Lower lobe of right lung (tissue), 2 donors: Measurements from ENCODE around the gene TIMP2. TPM values are rescaled to one million over a fixed set of nuclear protein-coding genes. Genes with fewer than 3 reads are reported as not detected.

Experiments
- ATAC-seq, 2 donors: fragments of 200-7000 bp; cut with Tn5 transposase; one replicate each; pipeline ENCODE4 v1.9.1; 2020 to 2022; ENCODE audit warnings: mild to moderate bottlenecking in 2 of 2, moderate library complexity in 2 of 2
- DNase-seq: peaks from one replicate; pipeline ENCODE4 v3.0.0-alpha.2; 2020
- H3K27ac ChIP-seq: fragments of 200-600 bp; one replicate; pipeline ENCODE4 v1.8.0; 2022
- H3K27me3 ChIP-seq: fragments of 200-600 bp; one replicate; pipeline ENCODE4 v1.8.0; 2022; ENCODE audit warnings: low read depth
- H3K36me3 ChIP-seq: fragments of 200-600 bp; one replicate; pipeline ENCODE4 v1.8.0; 2022; ENCODE audit warnings: mild to moderate bottlenecking
- H3K4me1 ChIP-seq: fragments of 200-600 bp; one replicate; pipeline ENCODE4 v1.8.0; 2022
- H3K4me3 ChIP-seq: fragments of 200-600 bp; one replicate; pipeline ENCODE4 v1.8.0; 2022; ENCODE audit warnings: mild to moderate bottlenecking
- H3K9me3 ChIP-seq: fragments of 200-600 bp; one replicate; pipeline ENCODE4 v1.8.0; 2022
- CTCF ChIP-seq: fragments of 200-600 bp; IDR thresholded peaks from one replicate; pipeline ENCODE4 v1.8.0; 2022; ENCODE audit warnings: antibody characterized with exemption, mild to moderate bottlenecking
- intact Hi-C: fragments of 100-400 bp; cut with DNase I; formaldehyde crosslinking; loops from one replicate; pipeline ENCODE4 v1.11.0; 2022
- total RNA-seq: library from RNA; stranded (reverse); fragmentation: NEBNext Ultra II Directional; extraction: Animal tissue kit (Norgen Biotek cat#: 25700); gene quantifications from one replicate; pipeline ENCODE4 v1.2.1, GENCODE V29; 2021
- donor health status: DM: no; HTN: yes; CAD: no; lungs with severe emphysema.

The TIMP2 gene
- total RNA-seq, 1 donor from 2014 or later: 260 TPM

GRCh38 chr17:78855561-78856165 lies 69.5 kb downstream of the TIMP2 start:
- H3K9me3 ChIP-seq: no peaks in the 10 kb centered on the region
- ATAC-seq (peak in 1 of 2 donors; percentile 13), DNase-seq (no peak)
- H3K4me3 ChIP-seq: no peak overlapping the region
- intact Hi-C loops: no loop called here
- no peaks in the 10 kb centered on the region for H3K27me3 ChIP-seq
- H3K27ac ChIP-seq: no peak overlapping the region
- peaks cover 42% of the 10 kb centered on the region for H3K36me3 ChIP-seq
- TF ChIP-seq CTCF: no peak
- no peaks in the 10 kb centered on the region for H3K4me1 ChIP-seq

- no peak for TF ChIP-seq CTCF
- intact Hi-C loops: no loop called here
- Histone ChIP-seq H3K36me3 (peaks cover 42% of the 10 kb centered on the region), H3K4me1 (no peaks in the 10 kb centered on the region), H3K9me3 (no peaks in the 10 kb centered on the region), H3K4me3 (no peak overlapping the region), H3K27ac (no peak overlapping the region), H3K27me3 (no peaks in the 10 kb centered on the region)
- ATAC-seq (no peak), DNase-seq (no peak)
Observed at GRCh38 chr17:78854508-78854907, 70.7 kb downstream of the TIMP2 start.

GRCh38 chr17:78853926-78854394 lies 71.2 kb downstream of the TIMP2 start:
- H3K4me3 ChIP-seq: no peak overlapping the region
- DNase-seq (no peak), ATAC-seq (no peak)
- H3K36me3 ChIP-seq: peaks cover 42% of the 10 kb centered on the region
- H3K27ac ChIP-seq: no peak overlapping the region
- no peaks in the 10 kb centered on the region for H3K9me3 ChIP-seq
- TF ChIP-seq CTCF: no peak
- H3K4me1 ChIP-seq: no peaks in the 10 kb centered on the region
- intact Hi-C loops: no loop called here
- H3K27me3 ChIP-seq: no peaks in the 10 kb centered on the region

- H3K4me3 ChIP-seq: no peak overlapping the region
- H3K27ac ChIP-seq: no peak overlapping the region
- no peaks in the 10 kb centered on the region for H3K27me3 ChIP-seq
- ATAC-seq: peak in 1 of 2 donors; percentile 34
- intact Hi-C loops: no loop called here
- H3K9me3 ChIP-seq: no peaks in the 10 kb centered on the region
- TF ChIP-seq CTCF: no peak
- no peak for DNase-seq
- H3K36me3 ChIP-seq: peaks cover 39% of the 10 kb centered on the region
- H3K4me1 ChIP-seq: no peaks in the 10 kb centered on the region
Observed at GRCh38 chr17:78852709-78853121, 72.5 kb downstream of the TIMP2 start.

- TF ChIP-seq CTCF: no peak
- intact Hi-C loops: no loop called here
- Histone ChIP-seq H3K4me1 (no peaks in the 10 kb centered on the region), H3K27ac (no peak overlapping the region), H3K4me3 (no peak overlapping the region), H3K9me3 (no peaks in the 10 kb centered on the region), H3K27me3 (no peaks in the 10 kb centered on the region), H3K36me3 (peaks cover 7% of the 10 kb centered on the region)
- no peak for DNase-seq
- no peak for ATAC-seq
Observed at GRCh38 chr17:78849026-78849425, 76.2 kb downstream of the TIMP2 start.
